ENCODE data around the gene TPD52L1.

- TF ChIP-seq CTCF (IDR thresholded peaks at IDR 0.05) (no peak), POLR2A (IDR thresholded peaks at IDR 0.05) (no peak)
Measured at GRCh38 chr6:125245523-125246264, 92.1 kb downstream of the TPD52L1 start.
